ENCODE measurements around the gene LGR5.

- TF ChIP-seq CTCF (IDR thresholded peaks at IDR 0.05; ENCODE audit: insufficient read depth, low read depth, low read length) (no peak), EZH2 (IDR thresholded peaks at IDR 0.05; ENCODE audit: insufficient read depth, low read length) (no peak)
Measured at GRCh38 chr12:71440763-71441748, 1.5 kb downstream of the LGR5 start.
